ENCODE measurements around the gene TXNIP. TPM values are rescaled to one million over a fixed set of nuclear protein-coding genes. Genes with fewer than 3 reads are reported as not detected.

Gene TXNIP
- total and polyA plus RNA-seq, 2 experiments from 2014 or later: 22.8 to 29.1 TPM

DNA sequence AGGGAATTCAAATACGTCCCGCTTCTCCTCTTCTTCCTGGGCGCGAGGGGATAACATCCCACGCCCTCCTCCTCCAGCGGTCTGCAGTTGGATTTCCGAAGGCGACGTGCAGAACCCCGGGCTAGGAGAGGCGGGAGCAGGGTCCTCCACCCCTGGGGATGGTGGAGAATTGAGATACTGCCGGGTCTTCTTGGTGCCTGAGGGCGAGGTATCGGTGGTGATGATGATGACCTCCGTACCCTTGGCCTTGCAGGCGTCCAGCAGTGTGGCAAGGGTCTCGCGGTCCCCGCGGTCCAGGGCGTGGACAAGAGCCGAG lies 35.3 kb downstream of the TXNIP start:
- Histone ChIP-seq H3K4me2 (peak overlapping the region; percentile 93), H3K79me2 (replicated peaks; ENCODE audit: insufficient read depth) (no peaks in the 10 kb centered on the region), H3K9me2 (ENCODE audit: insufficient read depth) (no peaks in the 10 kb centered on the region), H3F3A (replicated peaks; ENCODE audit: low read depth) (peaks cover 4% of the 10 kb centered on the region; the same call in 1 of the 2 replicates), H2AFZ (peak overlapping the region; percentile 93), H3K27ac (ENCODE audit: low read depth) (no peak overlapping the region), H3K27me3 (ENCODE audit: insufficient read depth) (peaks cover 74% of the 10 kb centered on the region), H3K36me3 (ENCODE audit: insufficient read depth) (no peaks in the 10 kb centered on the region), H3K4me1 (ENCODE audit: insufficient read depth) (peaks cover 33% of the 10 kb centered on the region), H3K4me3 (peak overlapping the region; percentile 90), H4K20me1 (replicated peaks; ENCODE audit: insufficient read depth) (no peaks in the 10 kb centered on the region)
- Mint-ChIP-seq H3K4me1 (peaks cover 33% of the 10 kb centered on the region), H3K27ac (no peak overlapping the region), H3K9me3 (peaks cover 2% of the 10 kb centered on the region; the same call in 2 of the 3 replicates), H3K27me3 (ENCODE audit: insufficient read depth, low read depth, poor library complexity) (peaks cover 72% of the 10 kb centered on the region), H3K36me3 (ENCODE audit: low read depth) (no peaks in the 10 kb centered on the region; the same call in 2 of the 3 replicates), H3K4me3 (peak overlapping the region; percentile 95)
- no peak for ATAC-seq
- DNase-seq (ENCODE audit: low spot score): peak; percentile 30
- TF ChIP-seq ZNF462 (CRISPR knock-in tag; IDR thresholded peaks at IDR 0.05): no peak
- no peak for TF ChIP-seq EZH2 (IDR thresholded peaks at IDR 0.05; ENCODE audit: low read depth, unreplicated experiment)
- TF ChIP-seq REST (IDR thresholded peaks at IDR 0.05; ENCODE audit: unreplicated experiment): no peak
- no peak for TF ChIP-seq POLR2AphosphoS5 (IDR thresholded peaks at IDR 0.05; ENCODE audit: low read depth)
- TF ChIP-seq, protein P1, sequence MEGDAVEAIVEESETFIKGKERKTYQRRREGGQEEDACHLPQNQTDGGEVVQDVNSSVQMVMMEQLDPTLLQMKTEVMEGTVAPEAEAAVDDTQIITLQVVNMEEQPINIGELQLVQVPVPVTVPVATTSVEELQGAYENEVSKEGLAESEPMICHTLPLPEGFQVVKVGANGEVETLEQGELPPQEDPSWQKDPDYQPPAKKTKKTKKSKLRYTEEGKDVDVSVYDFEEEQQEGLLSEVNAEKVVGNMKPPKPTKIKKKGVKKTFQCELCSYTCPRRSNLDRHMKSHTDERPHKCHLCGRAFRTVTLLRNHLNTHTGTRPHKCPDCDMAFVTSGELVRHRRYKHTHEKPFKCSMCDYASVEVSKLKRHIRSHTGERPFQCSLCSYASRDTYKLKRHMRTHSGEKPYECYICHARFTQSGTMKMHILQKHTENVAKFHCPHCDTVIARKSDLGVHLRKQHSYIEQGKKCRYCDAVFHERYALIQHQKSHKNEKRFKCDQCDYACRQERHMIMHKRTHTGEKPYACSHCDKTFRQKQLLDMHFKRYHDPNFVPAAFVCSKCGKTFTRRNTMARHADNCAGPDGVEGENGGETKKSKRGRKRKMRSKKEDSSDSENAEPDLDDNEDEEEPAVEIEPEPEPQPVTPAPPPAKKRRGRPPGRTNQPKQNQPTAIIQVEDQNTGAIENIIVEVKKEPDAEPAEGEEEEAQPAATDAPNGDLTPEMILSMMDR (conservative IDR thresholded peaks at IDR 0.05; ENCODE audit: low read depth in 2 of 2): no peak
- TF ChIP-seq JUNB (IDR thresholded peaks at IDR 0.05; ENCODE audit: unreplicated experiment): no peak
- no peak for TF ChIP-seq ZNF331 (CRISPR knock-in tag; IDR thresholded peaks at IDR 0.05; ENCODE audit: low read depth)
- no peak for TF ChIP-seq EZH2phosphoT487 (IDR thresholded peaks at IDR 0.05; ENCODE audit: unreplicated experiment)
- no peak for TF ChIP-seq NANOG (IDR thresholded peaks at IDR 0.05; ENCODE audit: borderline replicate concordance)
